Spleen (tissue), 11 donors: ENCODE data around the gene FMNL3. TPM values are rescaled to one million over a fixed set of nuclear protein-coding genes. Genes with fewer than 3 reads are reported as not detected.

Source experiments
- DNase-seq: peaks from one replicate; pipeline ENCODE4 v3.0.0-alpha.2; 2020
- H3K27ac ChIP-seq, 8 donors: fragments of 200-600 bp; sonication (generic) in 7 of 8; 1 replicate in 4 of 8; 2 replicates in 4 of 8; pipeline versions ENCODE4 v1.5.0 to v1.8.0; 2016 to 2021; ENCODE audit warnings: inconsistent platforms in 4 of 8, mild to moderate bottlenecking in 4 of 8, moderate library complexity in 1 of 8
- H3K27me3 ChIP-seq, 7 donors: fragments of 200-600 bp; sonication (generic) in 6 of 7; replicated peaks in 1 of 7; 1 replicate in 4 of 7; 2 replicates in 3 of 7; pipeline versions ENCODE4 v1.5.0 to v1.8.0; 2016 to 2021; ENCODE audit warnings: inconsistent platforms in 3 of 7, mild to moderate bottlenecking in 1 of 7
- H3K36me3 ChIP-seq, 6 donors: fragments of 200-600 bp; sonication (generic) in 5 of 6; 1 replicate in 4 of 6; 2 replicates in 2 of 6; pipeline versions ENCODE4 v1.5.0 to v1.8.0; 2016 to 2021; ENCODE audit warnings: inconsistent platforms in 2 of 6
- H3K4me1 ChIP-seq, 6 donors: fragments of 200-600 bp; sonication (generic) in 5 of 6; 1 replicate in 3 of 6; 2 replicates in 3 of 6; pipeline versions ENCODE4 v1.5.0 to v1.8.0; 2016 to 2021; ENCODE audit warnings: inconsistent platforms in 3 of 6
- H3K4me3 ChIP-seq, 8 donors: fragments of 200-600 bp; sonication (generic) in 7 of 8; 1 replicate in 4 of 8; 2 replicates in 4 of 8; pipeline versions ENCODE4 v1.5.0 to v1.8.0; 2016 to 2021; ENCODE audit warnings: inconsistent platforms in 4 of 8, mild to moderate bottlenecking in 4 of 8, moderate library complexity in 2 of 8
- H3K9me3 ChIP-seq, 8 donors: fragments of 200-600 bp; sonication (generic) in 7 of 8; 1 replicate in 4 of 8; 2 replicates in 4 of 8; pipeline versions ENCODE4 v1.5.0 to v1.8.0; 2016 to 2021; ENCODE audit warnings: inconsistent platforms in 4 of 8
- CTCF ChIP-seq, 11 experiments: fragments of 200-600 bp in 7 of 11; fragments of 450-650 bp in 4 of 11; sonication (generic) in 4 of 11; IDR thresholded peaks in 8 of 11; conservative IDR thresholded peaks in 3 of 11; 1 replicate in 7 of 11; 2 replicates in 4 of 11; pipeline versions ENCODE4 v1.4.0 to v1.8.0; 2016 to 2021; ENCODE audit warnings: antibody characterized with exemption in 11 of 11, inconsistent platforms in 4 of 11, mild to moderate bottlenecking in 1 of 11
- POLR2A ChIP-seq, 3 donors: fragments of 450-650 bp; IDR thresholded peaks; one replicate each; pipeline ENCODE4 v1.5.1; 2017; ENCODE audit warnings: antibody characterized with exemption in 3 of 3, mild to moderate bottlenecking in 1 of 3
- POLR2AphosphoS5 ChIP-seq, 3 donors: sonication (generic); formaldehyde crosslinking; IDR thresholded peaks; one replicate each; pipeline ENCODE4 v1.5.1; 2017; ENCODE audit warnings: antibody characterized with exemption in 3 of 3
- whole genome bisulfite sequencing, 5 donors: extraction: QIAGEN DNeasy Blood & Tissue Kit in 3 of 5; methylation state at CpG; one replicate each; pipeline versions ENCODE4 v1.1.5 to v1.1.7; 2013 to 2018; 5-methylcytosine and 5-hydroxymethylcytosine counted together
- intact Hi-C: fragments of 100-400 bp; cut with DNase I; formaldehyde crosslinking; loops from one replicate; pipeline ENCODE4 v1.15.0; 2023; ENCODE audit warnings: low total_unique reads
- polyA plus RNA-seq, 3 donors: library from polyadenylated mRNA; stranded (reverse); fragments of 200-250 nt; gene quantifications; one replicate each; pipeline ENCODE4 v1.2.1, GENCODE V29; 2013
- total RNA-seq, 7 donors: library from RNA; depleted of rRNA in 3 of 7; stranded (reverse); fragments of >200 nt in 3 of 7; fragmentation: NEBNext Ultra II Directional in 4 of 7; extraction: Animal tissue kit (Norgen Biotek cat#: 25700) in 4 of 7; gene quantifications; one replicate each; pipeline versions ENCODE4 v1.1.0 to v1.2.1, GENCODE V29; 2016 to 2021
- donor health status: healthy with polysubstance abuse.
- donor health status: DM: no; HTN: no; CAD: no; lungs with moderate emphysema.
- donor health status: DM: no; HTN: no; CAD: no.
- donor health status: Bipolar disorder and iron deficiency.
- donor health status: healthy.
- donor health status: DM: no; HTN: no; CAD: no.
- donor health status: DM: yes; HTN: yes; CAD: no.

FMNL3 gene
- total and polyA plus RNA-seq, 10 donors, result 8.6 to 46.9 (median 27.3) TPM

GRCh38 chr12:49673446-49674317 is 33.5 kb downstream of the FMNL3 start:
- TF ChIP-seq POLR2AphosphoS5 (IDR thresholded peaks at IDR 0.05) (peak; percentile 79 to 89 (median 86)), CTCF (IDR thresholded peaks at IDR 0.05 in 8 of 11, conservative IDR thresholded peaks at IDR 0.05 in 3 of 11) (peak in 8 of 11 experiments; percentile 25 to 60 (median 42)), POLR2A (IDR thresholded peaks at IDR 0.05) (no peak)
- intact Hi-C loops, result no loop called here

GRCh38 chr12:49672301-49673217 is 34.6 kb downstream of the FMNL3 start:
- Histone ChIP-seq H3K4me1 (peaks cover 49 to 94% (median 65%) of the 10 kb centered on the region in 6 donors), H3K4me3 (peak overlapping the region in 1 of 8 donors; percentile 35), H3K9me3 (no peaks in the 10 kb centered on the region), H3K27ac (peak overlapping the region; percentile 68 to 91 (median 83)), H3K36me3 (no peaks in the 10 kb centered on the region), H3K27me3 (no peaks in the 10 kb centered on the region)
- WGBS, 5 donors, result 40 to 53% (median 45%) methylated on average over 5 of the region's 5 CpGs
- TF ChIP-seq CTCF (IDR thresholded peaks at IDR 0.05 in 8 of 11, conservative IDR thresholded peaks at IDR 0.05 in 3 of 11) (no peak), POLR2AphosphoS5 (IDR thresholded peaks at IDR 0.05) (no peak)
- DNase-seq, result no peak
- intact Hi-C loops, result no loop called here

More at GRCh38 chr12:49673446-49674317, 33.5 kb downstream of the FMNL3 start:
- Histone ChIP-seq H3K4me3 (no peak overlapping the region), H3K27ac (peak overlapping the region; percentile 68 to 91 (median 83)), H3K36me3 (no peaks in the 10 kb centered on the region), H3K4me1 (peaks cover 49 to 82% (median 60%) of the 10 kb centered on the region in 6 donors), H3K9me3 (no peaks in the 10 kb centered on the region), H3K27me3 (no peaks in the 10 kb centered on the region)
- WGBS, 5 donors, result 41 to 74% (median 52%) methylated on average over 13 of the region's 13 CpGs
- peak; percentile 86 for DNase-seq

GRCh38 chr12:49671031-49671765 is 36.0 kb downstream of the FMNL3 start:
- intact Hi-C loops, result no loop called here
- H3K4me1 ChIP-seq, result peaks cover 53 to 99% (median 77%) of the 10 kb centered on the region in 6 donors
- peak in 1 of 3 donors; percentile 53 for TF ChIP-seq POLR2AphosphoS5 (IDR thresholded peaks at IDR 0.05)
- no peak for TF ChIP-seq POLR2A (IDR thresholded peaks at IDR 0.05)
- TF ChIP-seq CTCF (IDR thresholded peaks at IDR 0.05 in 8 of 11, conservative IDR thresholded peaks at IDR 0.05 in 3 of 11), result peak in 5 of 11 experiments; percentile 13 to 45 (median 31)
- WGBS, 5 donors, result 10 to 19% (median 13%) methylated on average over 5 of the region's 5 CpGs
- no peaks in the 10 kb centered on the region for H3K9me3 ChIP-seq
- DNase-seq, result peak; percentile 88
- H3K27me3 ChIP-seq, result no peaks in the 10 kb centered on the region
- H3K36me3 ChIP-seq, result no peaks in the 10 kb centered on the region
- H3K4me3 ChIP-seq, result peak overlapping the region in 1 of 8 donors; percentile 35
- H3K27ac ChIP-seq, result peak overlapping the region; percentile 2 to 91 (median 83)
